Skeletal muscle tissue (tissue), 4 donors: ENCODE measurements around the gene RBMS3. TPM values are rescaled to one million over a fixed set of nuclear protein-coding genes. Genes with fewer than 3 reads are reported as not detected.
"Not testable (repeated sequence)": the region's sequence is repeated elsewhere in the genome, so short reads cannot be mapped to it uniquely, and the experiment has no call there.

Experiments
- H3K27ac ChIP-seq: one replicate; pipeline ENCODE4 v1.7.0; 2013; ENCODE audit warnings: mild to moderate bottlenecking, low read depth, low read length, inconsistent platforms
- H3K27me3 ChIP-seq, 3 donors: one replicate each; pipeline ENCODE4 v1.7.0; 2013; ENCODE audit warnings: low read length in 3 of 3; ENCODE audit not compliant: control insufficient read depth in 3 of 3, insufficient read depth in 3 of 3
- H3K36me3 ChIP-seq, 3 donors: one replicate each; pipeline ENCODE4 v1.7.0; 2013; ENCODE audit warnings: low read length in 3 of 3; ENCODE audit not compliant: control insufficient read depth in 3 of 3, insufficient read depth in 3 of 3
- H3K4me1 ChIP-seq, 3 donors: one replicate each; pipeline ENCODE4 v1.7.0; 2013; ENCODE audit warnings: low read length in 3 of 3, mild to moderate bottlenecking in 3 of 3; ENCODE audit not compliant: control insufficient read depth in 3 of 3, insufficient read depth in 3 of 3
- H3K4me3 ChIP-seq, 3 donors: one replicate each; pipeline ENCODE4 v1.7.0; 2013; ENCODE audit warnings: low read length in 3 of 3
- H3K9ac ChIP-seq, 3 donors: one replicate each; pipeline ENCODE4 v1.7.0; 2013; ENCODE audit warnings: low read length in 3 of 3, mild to moderate bottlenecking in 3 of 3, moderate library complexity in 2 of 3, low read depth in 1 of 3
- H3K9me3 ChIP-seq, 3 donors: one replicate each; pipeline ENCODE4 v1.7.0; 2013; ENCODE audit warnings: low read length in 3 of 3; ENCODE audit not compliant: control insufficient read depth in 3 of 3
- total RNA-seq: library from RNA; depleted of rRNA; stranded (reverse); fragments of >200 nt; gene quantifications from one replicate; pipeline ENCODE4 v1.2.3, GENCODE V29; 2014
- donor health status: Osteomylitis.

The RBMS3 gene
- total RNA-seq, 1 donor from 2014 or later, result 79.9 TPM

GRCh38 chr3:29319262-29319661 is 38.4 kb downstream of the RBMS3 start:
- Histone ChIP-seq H3K4me3 (no peak overlapping the region), H3K9ac (no peak overlapping the region), H3K4me1 (peaks cover 10 to 23% (median 11%) of the 10 kb centered on the region in 3 donors), H3K27me3 (no peaks in the 10 kb centered on the region), H3K36me3 (no peaks in the 10 kb centered on the region), H3K27ac (no peak overlapping the region), H3K9me3 (no peaks in the 10 kb centered on the region)

- Histone ChIP-seq H3K9ac (no peak overlapping the region), H3K27ac (no peak overlapping the region), H3K36me3 (no peaks in the 10 kb centered on the region), H3K27me3 (no peaks in the 10 kb centered on the region), H3K4me3 (peak overlapping the region in 1 of 3 donors; percentile 19), H3K9me3 (no peaks in the 10 kb centered on the region), H3K4me1 (peaks cover 6 to 18% (median 8%) of the 10 kb centered on the region in 3 donors)
These were observed 38.9 kb downstream of the RBMS3 start for GRCh38 chr3:29319798-29320197.

GRCh38 chr3:29322586-29322985 is 41.7 kb downstream of the RBMS3 start:
- H3K9me3 ChIP-seq, result no peaks in the 10 kb centered on the region
- H3K36me3 ChIP-seq, result no peaks in the 10 kb centered on the region
- no peak overlapping the region for H3K27ac ChIP-seq
- H3K9ac ChIP-seq, result no peak overlapping the region
- no peaks in the 10 kb centered on the region for H3K27me3 ChIP-seq
- no peak overlapping the region for H3K4me3 ChIP-seq
- peaks cover 5 to 18% (median 8%) of the 10 kb centered on the region in 3 donors for H3K4me1 ChIP-seq

- H3K4me3 ChIP-seq, result peak overlapping the region; percentile 33 to 71 (median 52)
These were observed 43.3 kb downstream of the RBMS3 start for GRCh38 chr3:29324180-29324651.

GRCh38 chr3:29326540-29326939 is 45.7 kb downstream of the RBMS3 start:
- not testable (repeated sequence) for H3K9me3 ChIP-seq, H3K27me3 ChIP-seq, H3K9ac ChIP-seq, H3K4me3 ChIP-seq, H3K36me3 ChIP-seq, H3K27ac ChIP-seq
- peaks cover 4 to 18% (median 15%) of the 10 kb centered on the region in 3 donors for H3K4me1 ChIP-seq

More at GRCh38 chr3:29324180-29324651, 43.3 kb downstream of the RBMS3 start:
- Histone ChIP-seq H3K36me3 (no peaks in the 10 kb centered on the region), H3K9me3 (no peaks in the 10 kb centered on the region), H3K9ac (peak overlapping the region; percentile 29 to 45 (median 40)), H3K4me1 (peaks cover 2 to 14% (median 4%) of the 10 kb centered on the region in 3 donors), H3K27ac (peak overlapping the region; percentile 59), H3K27me3 (no peaks in the 10 kb centered on the region)

GRCh38 chr3:29329986-29330890 is 49.4 kb downstream of the RBMS3 start:
- H3K27ac ChIP-seq, result no peak overlapping the region
- H3K27me3 ChIP-seq, result no peaks in the 10 kb centered on the region
- peaks cover 10 to 32% (median 20%) of the 10 kb centered on the region in 3 donors for H3K4me1 ChIP-seq
- peak overlapping the region in 1 of 3 donors; percentile 44 for H3K4me3 ChIP-seq
- no peaks in the 10 kb centered on the region for H3K9me3 ChIP-seq
- no peak overlapping the region for H3K9ac ChIP-seq
- H3K36me3 ChIP-seq, result no peaks in the 10 kb centered on the region

- Histone ChIP-seq H3K9ac (no peak overlapping the region), H3K27me3 (no peaks in the 10 kb centered on the region), H3K9me3 (no peaks in the 10 kb centered on the region), H3K27ac (peak overlapping the region; percentile 7), H3K4me3 (peak overlapping the region in 1 of 3 donors; percentile 44), H3K36me3 (no peaks in the 10 kb centered on the region), H3K4me1 (peaks cover 10 to 33% (median 26%) of the 10 kb centered on the region in 3 donors)
These were observed 50.2 kb downstream of the RBMS3 start for GRCh38 chr3:29331035-29331434.

GRCh38 chr3:29331456-29332194 is 50.8 kb downstream of the RBMS3 start:
- H3K27ac ChIP-seq, result peak overlapping the region; percentile 7
- peak overlapping the region in 1 of 3 donors; percentile 44 for H3K4me3 ChIP-seq
- H3K9me3 ChIP-seq, result no peaks in the 10 kb centered on the region
- no peaks in the 10 kb centered on the region for H3K36me3 ChIP-seq
- H3K27me3 ChIP-seq, result no peaks in the 10 kb centered on the region
- peaks cover 10 to 33% (median 30%) of the 10 kb centered on the region in 3 donors for H3K4me1 ChIP-seq
- H3K9ac ChIP-seq, result no peak overlapping the region

- Histone ChIP-seq H3K9ac (no peak overlapping the region), H3K27ac (peak overlapping the region; percentile 7), H3K27me3 (no peaks in the 10 kb centered on the region), H3K9me3 (no peaks in the 10 kb centered on the region), H3K4me1 (peaks cover 10 to 35% (median 30%) of the 10 kb centered on the region in 3 donors), H3K36me3 (no peaks in the 10 kb centered on the region), H3K4me3 (peak overlapping the region in 1 of 3 donors; percentile 33)
These were observed 51.3 kb downstream of the RBMS3 start for GRCh38 chr3:29332195-29332637.
